ENCODE data around the gene MTPN. TPM values are rescaled to one million over a fixed set of nuclear protein-coding genes. Genes with fewer than 3 reads are reported as not detected.
A peak's percentile ranks its signal among the peaks of the same experiment; 100 is the strongest.

The MTPN gene
- total RNA-seq, 5 donors from 2014 or later (not counting 1 experiment from before 2014, with no cell fraction given): 74.2 to 96.3 (median 84.1) TPM

- ChIA-PET POLR2A (no interaction called here), CTCF (interaction anchor here (0.7 to 0.9 kb wide), 2 partner anchors 13 to 152 kb away, joined by 3 to 5 read pairs; no protein-coding TSS in a partner anchor)
- H3K9me3 ChIP-seq: no peaks in the 10 kb centered on the region
- Mint-ChIP-seq H3K36me3 (peaks cover 20% of the 10 kb centered on the region), H3K4me1 (peaks cover 48 to 66% (median 64%) of the 10 kb centered on the region in 3 donors), H3K4me3 (no peak overlapping the region), H3K9me3 (no peaks in the 10 kb centered on the region), H3K27ac (no peak overlapping the region), H3K27me3 (no peaks in the 10 kb centered on the region)
- no peak overlapping the region for H3K4me3 ChIP-seq (ENCODE audit: control insufficient read depth in 1 of 2, extremely low read depth in 1 of 2, low read length in 1 of 2)
- peaks cover 0 to 6% of the 10 kb centered on the region in 2 donors for H3K36me3 ChIP-seq (ENCODE audit: control insufficient read depth in 2 of 2, extremely low read depth in 1 of 2, insufficient read depth in 1 of 2, low read length in 1 of 2)
- peaks cover 3 to 7% of the 10 kb centered on the region in 2 experiments for H3K4me1 ChIP-seq (ENCODE audit: control insufficient read depth in 1 of 2, extremely low read depth in 1 of 2, insufficient read depth in 2 of 2, low read length in 2 of 2)
- ATAC-seq (replicated peaks in 1 of 4) (no peak), DNase-seq (no peak)
- no CpG with 5 or more reads among the region's 2 CpGs for WGBS (ENCODE audit: insufficient coverage)
- H3K27ac ChIP-seq (ENCODE audit: low read length): no peak overlapping the region
- no peaks in the 10 kb centered on the region for H3K27me3 ChIP-seq (replicated peaks in 1 of 2; ENCODE audit: control insufficient read depth in 2 of 2, extremely low read depth in 1 of 2, insufficient read depth in 2 of 2, low read length in 1 of 2)
These were observed 34.5 kb downstream of the MTPN start for GRCh38 chr7:135942614-135943013.

GRCh38 chr7:135940077-135941075, 36.8 kb downstream of the MTPN start:
- no peak for ATAC-seq (replicated peaks in 1 of 4)
- Mint-ChIP-seq H3K27me3 (no peaks in the 10 kb centered on the region), H3K36me3 (peaks cover 16% of the 10 kb centered on the region), H3K27ac (peak overlapping the region in 1 of 2 donors; percentile 66), H3K4me3 (no peak overlapping the region), H3K4me1 (peaks cover 59 to 72% (median 70%) of the 10 kb centered on the region in 3 donors), H3K9me3 (no peaks in the 10 kb centered on the region)
- Histone ChIP-seq H3K36me3 (ENCODE audit: control insufficient read depth in 2 of 2, extremely low read depth in 1 of 2, insufficient read depth in 1 of 2, low read length in 1 of 2) (no peaks in the 10 kb centered on the region), H3K4me1 (ENCODE audit: control insufficient read depth in 1 of 2, extremely low read depth in 1 of 2, insufficient read depth in 2 of 2, low read length in 2 of 2) (peaks cover 5 to 7% of the 10 kb centered on the region in 2 experiments), H3K27ac (ENCODE audit: low read length) (no peak overlapping the region), H3K4me3 (ENCODE audit: control insufficient read depth in 1 of 2, extremely low read depth in 1 of 2, low read length in 1 of 2) (no peak overlapping the region), H3K27me3 (replicated peaks in 1 of 2; ENCODE audit: control insufficient read depth in 2 of 2, extremely low read depth in 1 of 2, insufficient read depth in 2 of 2, low read length in 1 of 2) (no peaks in the 10 kb centered on the region), H3K9me3 (no peaks in the 10 kb centered on the region)
- POLR2A ChIA-PET: no interaction called here
- WGBS (ENCODE audit: insufficient coverage): no CpG with 5 or more reads among the region's 3 CpGs
- DNase-seq: no peak
- CTCF ChIA-PET: interaction anchor here in 1 of 2 donors (0.6 kb wide), 1 partner anchor 367 kb away, joined by 4 read pairs; no protein-coding TSS in a partner anchor

GRCh38 chr7:135939261-135939812, 37.8 kb downstream of the MTPN start:
- H3K4me3 Mint-ChIP-seq: peak overlapping the region in 1 of 3 donors; percentile 14
- peaks cover 16% of the 10 kb centered on the region for H3K36me3 Mint-ChIP-seq
- ATAC-seq (replicated peaks in 1 of 4) (no peak), DNase-seq (no peak)
- ChIA-PET POLR2A (no interaction called here), CTCF (no interaction called here)
- no peaks in the 10 kb centered on the region for H3K27me3 ChIP-seq (replicated peaks in 1 of 2; ENCODE audit: control insufficient read depth in 2 of 2, extremely low read depth in 1 of 2, insufficient read depth in 2 of 2, low read length in 1 of 2)
- H3K4me1 Mint-ChIP-seq: peaks cover 69 to 81% (median 80%) of the 10 kb centered on the region in 3 donors
- H3K4me3 ChIP-seq (ENCODE audit: control insufficient read depth in 1 of 2, extremely low read depth in 1 of 2, low read length in 1 of 2): no peak overlapping the region
- WGBS (ENCODE audit: insufficient coverage): 71% methylated on average over 1 of the region's 8 CpGs
- H3K36me3 ChIP-seq (ENCODE audit: control insufficient read depth in 2 of 2, extremely low read depth in 1 of 2, insufficient read depth in 1 of 2, low read length in 1 of 2): no peaks in the 10 kb centered on the region
- H3K9me3 ChIP-seq: no peaks in the 10 kb centered on the region
- H3K27me3 Mint-ChIP-seq: no peaks in the 10 kb centered on the region
- H3K27ac Mint-ChIP-seq: peak overlapping the region; percentile 50 to 57
- no peaks in the 10 kb centered on the region for H3K9me3 Mint-ChIP-seq
- peaks cover 5 to 7% of the 10 kb centered on the region in 2 experiments for H3K4me1 ChIP-seq (ENCODE audit: control insufficient read depth in 1 of 2, extremely low read depth in 1 of 2, insufficient read depth in 2 of 2, low read length in 2 of 2)
- no peak overlapping the region for H3K27ac ChIP-seq (ENCODE audit: low read length)

GRCh38 chr7:135938563-135938962, 38.6 kb downstream of the MTPN start:
- peaks cover 75 to 88% (median 87%) of the 10 kb centered on the region in 3 donors for H3K4me1 Mint-ChIP-seq
- Histone ChIP-seq H3K9me3 (no peaks in the 10 kb centered on the region), H3K27ac (ENCODE audit: low read length) (no peak overlapping the region), H3K36me3 (ENCODE audit: control insufficient read depth in 2 of 2, extremely low read depth in 1 of 2, insufficient read depth in 1 of 2, low read length in 1 of 2) (no peaks in the 10 kb centered on the region), H3K27me3 (replicated peaks in 1 of 2; ENCODE audit: control insufficient read depth in 2 of 2, extremely low read depth in 1 of 2, insufficient read depth in 2 of 2, low read length in 1 of 2) (no peaks in the 10 kb centered on the region), H3K4me1 (ENCODE audit: control insufficient read depth in 1 of 2, extremely low read depth in 1 of 2, insufficient read depth in 2 of 2, low read length in 2 of 2) (peaks cover 7 to 9% of the 10 kb centered on the region in 2 experiments), H3K4me3 (ENCODE audit: control insufficient read depth in 1 of 2, extremely low read depth in 1 of 2, low read length in 1 of 2) (no peak overlapping the region)
- ATAC-seq (replicated peaks in 1 of 4) (no peak), DNase-seq (no peak)
- WGBS (ENCODE audit: insufficient coverage): no CpG with 5 or more reads among the region's 3 CpGs
- H3K27ac Mint-ChIP-seq: peak overlapping the region; percentile 48 to 79
- no peaks in the 10 kb centered on the region for H3K9me3 Mint-ChIP-seq
- ChIA-PET POLR2A (no interaction called here), CTCF (no interaction called here)
- no peak overlapping the region for H3K4me3 Mint-ChIP-seq
- H3K36me3 Mint-ChIP-seq: peaks cover 17% of the 10 kb centered on the region
- no peaks in the 10 kb centered on the region for H3K27me3 Mint-ChIP-seq

GRCh38 chr7:135938086-135938485, 39.1 kb downstream of the MTPN start:
- no peak for ATAC-seq (replicated peaks in 1 of 4)
- Histone ChIP-seq H3K4me3 (ENCODE audit: control insufficient read depth in 1 of 2, extremely low read depth in 1 of 2, low read length in 1 of 2) (no peak overlapping the region), H3K27me3 (replicated peaks in 1 of 2; ENCODE audit: control insufficient read depth in 2 of 2, extremely low read depth in 1 of 2, insufficient read depth in 2 of 2, low read length in 1 of 2) (no peaks in the 10 kb centered on the region), H3K4me1 (ENCODE audit: control insufficient read depth in 1 of 2, extremely low read depth in 1 of 2, insufficient read depth in 2 of 2, low read length in 2 of 2) (peaks cover 7 to 10% of the 10 kb centered on the region in 2 experiments), H3K9me3 (no peaks in the 10 kb centered on the region), H3K36me3 (ENCODE audit: control insufficient read depth in 2 of 2, extremely low read depth in 1 of 2, insufficient read depth in 1 of 2, low read length in 1 of 2) (no peaks in the 10 kb centered on the region), H3K27ac (ENCODE audit: low read length) (no peak overlapping the region)
- peaks cover 13% of the 10 kb centered on the region for H3K36me3 Mint-ChIP-seq
- ChIA-PET POLR2A (no interaction called here), CTCF (no interaction called here)
- peak overlapping the region; percentile 48 to 79 for H3K27ac Mint-ChIP-seq
- no peak for DNase-seq
- H3K4me3 Mint-ChIP-seq: no peak overlapping the region
- H3K9me3 Mint-ChIP-seq: no peaks in the 10 kb centered on the region
- no peaks in the 10 kb centered on the region for H3K27me3 Mint-ChIP-seq
- H3K4me1 Mint-ChIP-seq: peaks cover 80 to 88% (median 85%) of the 10 kb centered on the region in 3 donors

- Mint-ChIP-seq H3K4me3 (no peak overlapping the region), H3K36me3 (peaks cover 13% of the 10 kb centered on the region), H3K4me1 (peaks cover 76 to 83% (median 76%) of the 10 kb centered on the region in 3 donors), H3K27ac (peak overlapping the region in 1 of 2 donors; percentile 0), H3K9me3 (no peaks in the 10 kb centered on the region), H3K27me3 (no peaks in the 10 kb centered on the region)
- ATAC-seq (replicated peaks in 1 of 4): no peak
- no CpG with 5 or more reads among the region's 2 CpGs for WGBS (ENCODE audit: insufficient coverage)
- H3K4me3 ChIP-seq (ENCODE audit: control insufficient read depth in 1 of 2, extremely low read depth in 1 of 2, low read length in 1 of 2): no peak overlapping the region
- H3K27ac ChIP-seq (ENCODE audit: low read length): no peak overlapping the region
- no peaks in the 10 kb centered on the region for H3K27me3 ChIP-seq (replicated peaks in 1 of 2; ENCODE audit: control insufficient read depth in 2 of 2, extremely low read depth in 1 of 2, insufficient read depth in 2 of 2, low read length in 1 of 2)
- no peak for DNase-seq
- ChIA-PET CTCF (no interaction called here), POLR2A (interaction anchor here in 1 of 2 donors (0.7 kb wide), 1 partner anchor 62 kb away, joined by 7 read pairs; no protein-coding TSS in a partner anchor)
- peaks cover 7 to 14% of the 10 kb centered on the region in 2 experiments for H3K4me1 ChIP-seq (ENCODE audit: control insufficient read depth in 1 of 2, extremely low read depth in 1 of 2, insufficient read depth in 2 of 2, low read length in 2 of 2)
- no peaks in the 10 kb centered on the region for H3K36me3 ChIP-seq (ENCODE audit: control insufficient read depth in 2 of 2, extremely low read depth in 1 of 2, insufficient read depth in 1 of 2, low read length in 1 of 2)
- no peaks in the 10 kb centered on the region for H3K9me3 ChIP-seq
These were observed 40.5 kb downstream of the MTPN start for GRCh38 chr7:135936497-135937217.
